Stimulated activated CD4-positive, alpha-beta T cell treated with anti-CD3 and anti-CD28 coated beads, TNF-alpha, amount 100 ng/mL, for 1 hour (primary cell): ENCODE measurements around the gene GSTM3.
"Not testable (repeated sequence)": the region's sequence is repeated elsewhere in the genome, so short reads cannot be mapped to it uniquely, and the experiment has no call there.

Experiments
- DNase-seq, 3 donors: peaks; one replicate each; pipeline ENCODE4 v3.0.0-alpha.2; 2020; ENCODE audit warnings: low read depth in 3 of 3, low spot score in 1 of 3

The GSTM3 gene

DNA sequence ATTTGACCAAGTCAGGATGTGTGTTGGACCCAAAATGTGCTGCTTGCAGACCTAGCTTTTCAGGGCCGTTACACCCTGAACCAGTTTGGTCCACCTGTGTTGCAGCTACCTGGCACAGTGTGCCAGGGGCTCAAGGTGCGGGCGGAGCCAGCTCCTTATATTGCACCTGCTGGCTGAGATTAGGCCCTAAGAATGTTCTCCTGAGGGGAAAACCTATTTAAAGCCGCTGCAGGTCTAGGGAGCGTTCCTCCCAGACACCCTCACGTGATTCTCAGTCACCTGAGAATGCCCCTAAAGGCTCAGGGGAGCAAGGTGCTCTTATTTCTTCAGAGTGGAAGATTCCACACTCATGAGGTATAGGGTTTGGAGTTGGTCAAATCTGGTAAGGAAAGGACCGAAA, 12.0 kb downstream of the GSTM3 start:
- no peak for DNase-seq

DNA sequence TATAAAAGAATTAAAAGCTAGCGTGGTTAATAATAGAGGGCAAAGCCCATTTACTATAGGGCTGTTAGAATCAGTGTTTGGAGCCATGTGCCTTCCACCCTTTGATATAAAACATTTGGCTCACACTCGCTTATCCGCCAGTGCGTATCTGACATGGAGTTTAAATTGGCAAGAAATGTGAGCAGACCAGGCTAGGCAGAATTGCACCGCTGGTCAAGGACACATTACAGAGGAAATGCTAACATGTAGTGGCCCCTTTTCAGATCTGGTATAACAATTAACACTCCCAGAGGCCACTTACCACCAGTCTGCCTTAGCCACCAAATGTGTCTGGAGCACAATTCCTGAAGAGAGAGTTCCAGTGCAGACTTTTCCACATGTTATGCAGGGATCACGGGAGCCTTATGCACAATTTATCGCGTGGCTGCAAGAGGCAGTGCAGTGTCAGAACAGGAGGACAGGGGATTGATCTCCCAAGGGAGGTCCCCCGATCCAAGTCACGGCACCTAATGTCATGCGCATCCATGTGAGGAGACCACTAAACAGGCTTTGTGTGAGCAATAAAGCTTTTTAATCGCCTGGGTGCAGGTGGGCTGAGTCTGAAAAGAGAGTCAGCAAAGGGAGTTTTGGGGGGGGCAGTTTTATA, 14.0 kb downstream of the GSTM3 start:
- no peak for DNase-seq

DNA sequence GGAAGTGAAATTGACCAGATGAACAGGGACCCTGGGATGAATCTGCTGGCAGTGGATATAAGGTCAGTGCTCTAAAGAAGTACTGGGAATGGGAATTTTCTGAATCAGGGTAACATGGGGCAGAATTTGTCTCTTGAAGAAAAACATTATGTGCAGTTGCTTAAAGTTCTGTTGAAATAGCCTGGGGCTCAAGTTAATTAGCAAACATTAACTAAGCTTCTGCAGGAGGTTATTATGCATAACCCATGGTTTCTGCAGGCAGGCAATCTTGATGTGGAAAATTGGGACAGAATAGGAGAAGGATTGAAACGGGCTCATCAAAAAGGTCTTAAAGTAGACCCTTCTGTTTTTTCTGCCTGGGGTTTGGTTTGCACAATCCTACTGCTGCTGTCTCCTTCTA, 14.8 kb downstream of the GSTM3 start:
- no peak for DNase-seq

DNA sequence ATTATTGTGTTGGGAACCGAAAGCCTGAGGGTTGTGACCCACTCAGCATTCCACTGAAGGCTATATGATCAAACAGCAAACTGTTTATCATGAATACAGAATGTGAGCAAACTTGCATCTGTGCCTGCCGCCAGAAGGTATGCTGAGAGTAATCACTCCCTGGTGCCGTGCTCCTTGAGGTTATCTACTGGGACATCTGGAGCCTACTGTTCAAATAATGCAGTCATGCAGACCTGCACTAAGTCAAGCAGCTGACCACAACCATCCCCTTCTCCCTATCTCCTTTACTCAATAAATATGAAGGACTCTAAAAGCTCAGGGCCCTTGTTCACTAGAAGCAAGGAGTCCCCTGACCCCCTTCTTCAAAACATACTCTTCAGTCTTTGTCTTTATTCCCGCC, 15.3 kb downstream of the GSTM3 start:
- DNase-seq, result no peak

DNA sequence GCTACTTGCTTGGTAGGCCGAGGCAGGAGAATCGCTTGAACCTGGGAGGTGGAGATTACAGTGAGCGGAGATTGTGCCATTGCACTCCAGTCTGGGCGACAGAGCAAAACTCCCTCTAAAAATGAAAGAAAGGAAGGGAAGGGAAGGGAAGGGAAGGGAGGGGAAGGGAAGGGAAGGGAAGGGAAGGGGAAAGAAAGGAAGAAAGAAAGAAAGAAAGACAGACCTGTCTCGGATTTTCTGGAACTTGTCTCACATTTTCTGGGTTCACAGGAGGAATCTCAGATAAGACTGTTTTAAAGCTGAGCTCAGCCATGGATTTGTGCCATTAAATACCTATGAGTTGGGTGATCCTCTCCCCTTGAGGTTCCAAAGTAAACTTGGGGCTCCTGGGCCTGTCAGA, 15.9 kb downstream of the GSTM3 start:
- DNase-seq, result no peak

DNA sequence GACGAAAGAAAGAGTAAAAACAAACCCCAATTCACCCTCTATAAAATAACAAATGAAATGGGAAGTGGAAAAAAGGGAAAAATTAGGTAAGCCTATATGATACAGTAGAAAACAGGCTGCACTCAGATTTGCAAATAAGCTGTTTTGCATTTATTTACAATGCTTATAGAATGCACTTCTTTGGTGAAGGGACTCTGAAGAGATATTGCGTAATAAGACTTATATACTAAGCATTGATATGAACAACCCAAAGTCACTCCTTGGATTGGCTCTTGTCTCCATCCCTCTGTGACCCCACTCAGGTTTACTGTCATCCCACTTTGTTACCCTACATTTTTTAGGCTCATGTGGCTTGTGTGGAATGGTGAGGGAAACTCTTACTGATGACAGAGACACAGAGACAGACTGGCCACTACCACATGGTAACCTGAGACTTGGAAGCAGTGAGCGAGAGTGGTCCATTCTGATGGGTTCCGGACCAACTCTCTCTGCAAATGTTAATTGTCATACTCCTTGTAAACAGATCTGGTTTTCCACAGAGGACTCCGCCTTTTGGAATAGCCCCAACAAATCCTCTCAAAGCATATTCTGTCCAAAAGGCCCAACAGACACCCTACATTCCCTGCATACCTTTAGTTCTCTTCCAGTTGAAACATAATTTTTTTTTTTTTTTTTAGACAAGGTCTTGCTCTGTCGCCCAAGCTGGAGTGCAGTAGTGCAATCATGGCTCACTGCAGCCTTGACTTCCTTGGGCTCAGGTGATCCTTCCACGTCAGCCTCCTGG, 17.7 kb downstream of the GSTM3 start:
- no peak for DNase-seq

DNA sequence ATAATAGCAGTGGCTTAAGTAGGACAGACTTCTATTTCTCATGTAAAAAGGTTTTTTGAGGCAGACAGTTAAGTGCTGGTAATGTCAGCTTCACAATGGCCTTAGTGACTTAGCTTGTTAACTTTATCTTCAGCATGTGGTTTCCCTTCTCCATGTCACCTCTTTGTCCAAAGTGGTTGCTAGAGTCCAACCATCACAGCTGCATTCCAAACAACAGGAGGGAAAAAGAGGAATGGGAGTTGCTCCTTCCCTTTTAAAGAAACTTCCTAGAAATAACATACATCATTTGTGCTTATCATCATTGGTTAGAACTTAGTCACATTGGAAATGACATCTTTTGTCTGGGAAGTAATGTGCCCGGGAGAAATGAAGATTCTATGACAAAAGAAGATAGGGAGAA, 18.9 kb downstream of the GSTM3 start:
- no peak for DNase-seq

DNA sequence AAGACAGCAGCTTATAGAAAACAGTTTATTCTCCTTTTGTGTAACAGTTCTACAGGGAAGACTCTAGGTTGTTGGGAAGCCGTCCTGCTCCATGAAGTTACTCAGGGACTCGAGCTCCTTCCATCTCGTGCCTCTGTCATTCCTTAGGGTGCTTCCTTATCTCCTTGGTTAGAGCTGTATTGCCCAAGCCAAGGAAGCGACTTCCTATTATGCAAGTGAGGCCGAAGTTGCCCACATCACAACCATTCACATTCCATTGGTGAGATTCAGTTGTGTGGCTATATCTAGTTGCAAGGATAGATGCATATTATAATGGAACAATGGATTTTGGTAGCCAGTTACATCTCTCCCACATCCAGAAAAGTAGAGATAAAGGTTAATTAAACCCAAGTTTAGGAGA, 19.8 kb downstream of the GSTM3 start:
- DNase-seq, result no peak

DNA sequence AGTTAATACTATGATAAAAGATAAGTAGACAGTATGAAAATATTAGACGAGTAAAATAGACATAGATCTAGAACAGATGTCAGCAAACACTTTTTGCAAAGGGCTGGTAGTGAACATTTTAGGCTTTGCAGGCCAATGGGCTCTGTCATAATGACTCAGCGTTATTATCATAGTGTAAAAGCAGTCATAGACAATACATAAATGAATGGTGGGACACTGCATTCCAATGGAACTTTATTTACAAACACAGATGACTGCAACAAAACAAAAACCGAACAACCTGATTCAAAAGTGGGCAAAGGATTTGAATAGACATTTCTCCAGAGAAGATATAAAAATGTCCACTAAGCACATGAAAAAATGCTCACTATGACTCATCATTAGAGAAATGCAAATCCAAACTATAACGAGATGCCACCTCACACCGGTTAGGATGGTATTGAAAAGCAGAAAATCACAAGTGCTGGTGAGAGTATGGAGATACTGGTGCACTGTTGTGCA, 21.5 kb downstream of the GSTM3 start:
- no peak for DNase-seq

DNA sequence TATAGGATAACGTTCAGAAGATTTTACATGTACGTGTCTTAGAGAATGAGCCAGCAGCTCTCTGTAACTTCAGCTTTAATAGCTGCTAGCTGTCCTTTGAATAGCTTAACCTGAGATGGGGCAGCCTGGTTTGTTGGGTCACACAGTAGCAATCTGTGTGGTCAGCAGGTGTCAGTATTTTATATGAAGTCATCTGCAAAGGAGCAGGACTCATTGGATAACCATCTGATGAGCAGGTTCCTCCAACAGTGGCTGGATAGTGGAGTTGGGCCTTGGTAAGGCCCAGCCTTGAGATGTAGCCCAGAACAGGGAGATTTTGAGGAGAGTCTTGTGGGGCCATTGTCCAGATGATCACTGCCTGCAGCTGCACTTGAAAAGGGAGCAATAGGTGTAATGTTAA, 22.3 kb downstream of the GSTM3 start:
- DNase-seq, result no peak

DNA sequence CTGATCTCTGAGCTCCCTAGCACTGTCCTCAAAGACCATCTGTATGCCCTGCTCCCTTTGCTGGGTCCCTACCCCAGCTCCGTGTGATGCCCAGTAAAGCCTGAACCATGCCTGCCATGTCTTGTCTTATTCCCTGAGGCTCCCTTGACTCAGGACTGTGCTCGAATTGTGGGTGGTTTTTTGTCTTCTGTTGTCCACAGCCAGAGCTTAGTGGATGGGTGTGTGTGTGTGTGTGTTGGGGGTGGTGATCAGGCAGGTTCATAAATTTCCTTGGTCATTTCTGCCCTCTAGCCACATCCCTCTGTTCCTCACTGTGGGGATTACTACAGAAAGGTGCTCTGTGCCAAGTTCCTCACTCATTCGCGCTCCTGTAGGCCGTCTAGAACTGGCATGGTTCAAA, 23.1 kb downstream of the GSTM3 start:
- DNase-seq, result no peak

DNA sequence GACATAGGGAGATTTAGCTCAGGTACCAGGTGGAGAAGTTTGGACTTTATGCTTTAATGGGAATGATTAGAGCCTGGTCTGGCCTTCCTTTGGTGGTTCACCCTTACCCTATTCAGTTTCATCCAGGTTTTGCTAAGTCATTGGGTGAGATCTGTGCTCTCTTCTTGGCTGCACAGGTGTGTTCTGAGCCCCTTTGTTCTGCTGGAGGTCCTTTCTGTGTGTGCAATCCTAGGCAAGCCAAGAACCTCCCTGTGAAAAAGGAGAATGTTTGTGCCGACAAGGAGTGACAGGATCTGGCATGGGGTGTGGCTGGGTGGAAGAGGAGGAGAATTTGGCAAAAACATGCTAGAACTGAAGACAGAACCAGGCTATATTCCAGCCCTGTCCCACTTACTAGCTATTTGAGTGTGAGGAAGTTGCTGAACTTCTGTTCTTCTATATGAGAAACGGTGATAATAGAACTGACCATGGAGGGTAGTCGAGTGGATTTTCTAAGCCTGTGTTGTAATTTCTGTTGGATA, 24.2 kb downstream of the GSTM3 start:
- no peak for DNase-seq

DNA sequence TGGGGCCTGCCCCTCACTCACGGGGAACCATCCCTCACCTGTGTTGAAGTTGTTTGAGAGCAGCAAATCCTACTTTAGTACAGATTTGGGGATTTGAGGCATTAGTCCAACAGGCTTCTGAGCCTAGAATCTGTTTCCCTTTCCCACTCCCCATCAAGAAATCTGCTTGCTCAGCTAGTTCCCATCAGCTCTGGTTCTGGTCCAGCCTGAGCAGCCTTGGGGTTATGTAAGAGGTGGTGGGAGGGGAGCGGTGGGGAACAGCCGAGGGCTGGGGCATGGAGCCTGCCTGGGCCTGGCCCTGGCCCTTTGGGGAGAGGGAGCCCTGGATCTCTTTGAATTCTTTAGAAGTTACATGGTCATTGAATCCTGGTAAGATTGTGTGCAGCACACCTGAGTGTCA, 24.7 kb downstream of the GSTM3 start:
- DNase-seq, result no peak

DNA sequence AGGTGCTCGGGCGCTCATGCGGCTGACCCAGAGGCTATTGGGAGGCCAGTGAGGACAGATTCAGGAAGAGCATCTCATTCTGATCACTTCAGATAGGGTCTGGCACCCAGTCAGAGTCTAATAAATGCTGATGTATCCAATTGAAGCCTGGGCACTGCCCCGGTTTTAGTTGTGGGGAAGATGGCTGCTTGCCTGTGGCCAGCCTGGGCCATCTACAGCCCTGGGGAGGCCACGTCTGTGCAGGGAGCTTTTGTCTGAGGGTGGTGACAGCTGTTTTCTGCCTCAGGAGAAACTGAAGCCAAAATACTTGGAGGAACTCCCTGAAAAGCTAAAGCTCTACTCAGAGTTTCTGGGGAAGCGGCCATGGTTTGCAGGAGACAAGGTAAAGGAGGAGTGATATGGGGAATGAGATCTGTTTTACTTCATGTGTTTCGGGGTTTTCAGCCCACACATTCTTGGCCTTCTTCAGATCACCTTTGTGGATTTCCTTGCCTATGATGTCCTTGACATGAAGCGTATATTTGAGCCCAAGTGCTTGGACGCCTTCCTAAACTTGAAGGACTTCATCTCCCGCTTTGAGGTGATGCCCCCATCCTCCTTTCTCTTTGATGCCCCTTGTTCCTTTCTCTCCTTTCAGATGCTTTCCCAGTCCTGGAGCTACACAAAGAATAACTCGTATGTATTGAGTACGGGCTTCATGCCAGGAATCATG, 26.0 kb downstream of the GSTM3 start:
- DNase-seq, result no peak

DNA sequence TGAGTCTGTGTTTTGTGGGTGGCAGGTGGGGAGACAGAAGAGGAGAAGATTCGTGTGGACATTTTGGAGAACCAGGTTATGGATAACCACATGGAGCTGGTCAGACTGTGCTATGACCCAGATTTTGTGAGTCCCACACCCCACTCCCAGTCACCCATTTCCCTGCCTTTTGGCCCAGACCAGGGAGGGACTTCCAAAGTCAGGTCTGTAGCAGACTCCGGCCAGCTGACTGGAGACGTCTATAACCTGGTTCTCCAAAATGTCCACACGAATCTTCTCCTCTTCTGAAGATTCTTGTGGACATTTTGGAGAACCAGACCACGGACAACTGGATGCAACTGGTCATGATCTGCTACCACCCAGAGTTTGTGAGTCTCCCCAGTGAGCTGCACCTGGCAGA, 27.2 kb downstream of the GSTM3 start:
- DNase-seq, result no peak

DNA sequence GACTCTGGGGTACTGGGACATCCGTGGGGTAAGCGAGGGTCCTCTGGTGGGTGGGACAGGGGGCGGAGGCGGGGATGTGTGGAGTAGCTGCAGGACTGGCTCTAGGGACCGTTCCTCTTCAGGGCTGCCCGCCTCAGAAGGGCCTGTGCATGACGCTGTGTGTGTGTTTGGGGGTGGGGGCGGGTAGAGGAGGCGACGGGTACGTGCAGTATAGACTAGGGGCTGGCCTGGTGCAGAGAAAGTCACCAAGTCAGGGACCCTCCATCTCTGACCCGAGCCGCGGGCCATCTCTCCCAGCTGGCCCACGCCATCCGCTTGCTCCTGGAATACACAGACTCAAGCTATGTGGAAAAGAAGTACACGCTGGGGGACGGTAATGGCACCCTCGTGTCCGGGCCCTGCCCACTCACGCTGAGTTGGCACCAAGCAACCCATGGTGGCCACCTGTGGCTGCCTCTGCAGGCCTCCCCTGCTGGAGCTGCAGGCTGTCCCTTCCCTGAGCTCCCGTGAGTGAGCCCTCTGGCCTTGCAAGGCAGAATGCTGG, 28.4 kb downstream of the GSTM3 start:
- DNase-seq, result no peak

DNA sequence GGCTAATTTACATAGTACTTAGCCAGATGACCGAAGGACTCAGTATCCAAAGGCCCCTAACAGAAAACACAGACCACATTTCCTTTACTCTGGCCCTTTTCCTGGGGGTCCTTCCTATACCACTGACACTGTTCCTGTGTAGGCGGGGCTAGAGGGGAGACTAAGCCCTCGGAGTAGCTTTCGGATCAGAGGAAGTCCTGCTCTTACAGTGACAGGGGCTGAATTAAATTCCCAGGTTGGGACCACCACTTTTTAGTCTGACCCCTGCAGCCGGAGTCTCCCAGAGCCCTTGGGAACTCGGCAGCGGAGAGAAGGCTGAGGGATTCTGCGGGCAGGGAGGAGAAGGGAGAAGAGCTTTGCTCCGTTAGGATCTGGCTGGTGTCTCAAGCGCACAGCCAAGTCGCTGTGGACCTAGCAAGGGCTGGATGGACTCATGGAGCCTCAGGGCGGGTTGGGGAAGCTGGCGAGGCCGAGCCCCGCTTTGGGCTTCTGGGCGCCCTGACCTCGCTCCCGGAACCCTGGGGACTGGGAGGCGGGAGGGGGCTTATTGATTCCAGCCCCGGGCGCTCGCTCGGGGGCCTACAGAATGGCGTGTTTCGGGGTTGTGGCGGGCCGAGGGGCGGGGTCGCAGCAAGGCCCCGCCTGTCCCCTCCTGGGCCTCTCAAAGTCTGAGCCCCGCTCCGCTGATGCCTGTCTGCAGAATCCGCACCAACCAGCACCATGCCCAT, 29.1 kb downstream of the GSTM3 start, which contains the start of gene GSTM5:
GSTM5 (plus strand) TSS at position 659 of the 728 bp plus-strand sequence; CDS start at position 721, 62 bp downstream.
- DNase-seq, result not testable (repeated sequence)

DNA sequence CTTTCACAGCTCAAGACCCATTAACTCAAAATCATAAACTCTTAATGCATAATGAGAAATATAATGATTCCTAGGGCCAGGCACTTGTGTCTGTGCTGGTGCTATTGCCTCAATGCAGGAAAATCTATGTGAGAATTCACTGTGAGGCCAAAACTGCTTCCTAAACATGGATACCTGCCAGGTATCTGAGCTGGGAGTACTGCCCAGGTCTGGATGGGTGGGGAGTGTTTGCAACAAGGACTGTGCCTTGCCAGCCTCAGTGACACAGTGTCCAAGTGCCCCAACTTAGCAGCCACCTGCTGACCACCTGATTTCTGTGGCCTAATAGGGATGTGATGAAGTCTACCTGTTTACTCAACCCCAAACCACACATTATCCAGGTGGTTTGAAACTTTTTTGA, 31.0 kb downstream of the GSTM3 start:
- not testable (repeated sequence) for DNase-seq

DNA sequence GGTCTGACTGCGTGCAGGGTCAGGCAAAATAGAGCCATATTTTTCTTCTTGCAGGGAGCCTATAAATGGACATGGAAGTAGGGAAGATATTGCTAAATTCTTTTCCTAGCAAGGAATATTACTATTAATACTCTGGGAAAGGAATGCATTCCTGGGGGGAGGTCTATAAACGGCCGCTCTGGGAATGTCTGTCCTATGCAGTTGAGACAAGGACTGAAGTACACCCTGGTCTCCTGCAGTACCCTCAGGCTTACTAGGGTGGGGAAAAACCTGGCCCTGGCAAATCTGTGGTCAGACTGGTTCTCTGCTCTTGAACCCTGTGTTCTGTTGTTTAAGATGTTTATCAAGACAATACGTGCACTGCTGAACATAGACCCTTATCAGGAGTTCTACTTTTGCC, 31.9 kb downstream of the GSTM3 start:
- not testable (repeated sequence) for DNase-seq

DNA sequence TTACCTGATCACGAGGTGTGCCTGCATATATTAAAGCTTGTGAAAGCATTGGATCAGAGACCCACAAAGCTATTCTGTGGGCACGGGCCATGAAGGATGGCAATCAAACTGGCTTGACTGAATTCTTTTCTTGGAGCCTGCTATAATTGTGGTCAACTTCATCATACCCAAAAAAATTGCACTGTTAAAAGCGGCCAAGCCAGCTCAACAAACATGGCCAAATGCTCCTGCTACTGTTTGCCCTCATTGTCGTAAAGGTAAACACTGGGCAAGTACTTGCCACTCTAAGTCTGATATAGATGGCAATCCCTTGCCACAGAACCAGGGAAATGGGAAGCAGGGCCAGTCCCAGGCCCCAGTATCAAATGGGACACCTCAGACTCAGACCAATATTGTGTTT, 35.4 kb downstream of the GSTM3 start:
- DNase-seq, result no peak

DNA sequence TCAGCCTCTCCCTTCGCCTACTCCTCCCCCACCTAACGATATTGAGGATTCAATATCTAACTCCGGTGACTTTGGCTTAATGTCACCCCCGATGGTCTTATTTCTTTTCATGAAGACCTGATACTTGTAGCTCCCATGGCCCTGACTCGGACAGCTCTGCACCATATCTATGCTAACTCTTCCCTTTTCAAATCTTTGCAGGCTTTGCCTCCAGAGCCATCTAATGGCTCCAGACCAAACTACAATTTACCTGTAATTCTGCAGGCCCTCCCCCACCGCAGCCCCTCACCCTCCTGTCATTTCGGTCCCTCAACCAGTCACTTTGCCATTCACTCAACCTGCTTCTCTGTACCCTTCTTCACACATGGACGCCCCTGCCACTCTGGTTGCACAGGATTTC, 36.7 kb downstream of the GSTM3 start:
- no peak for DNase-seq
